NCI-H524 (cell line): Measurements from ENCODE around the gene LMF1.

ENCODE experiments used
- DNase-seq, 2 experiments: peaks; one replicate each; lab custom pipeline; 2025; lab: John Stamatoyannopoulos, UW

Gene LMF1

DNA sequence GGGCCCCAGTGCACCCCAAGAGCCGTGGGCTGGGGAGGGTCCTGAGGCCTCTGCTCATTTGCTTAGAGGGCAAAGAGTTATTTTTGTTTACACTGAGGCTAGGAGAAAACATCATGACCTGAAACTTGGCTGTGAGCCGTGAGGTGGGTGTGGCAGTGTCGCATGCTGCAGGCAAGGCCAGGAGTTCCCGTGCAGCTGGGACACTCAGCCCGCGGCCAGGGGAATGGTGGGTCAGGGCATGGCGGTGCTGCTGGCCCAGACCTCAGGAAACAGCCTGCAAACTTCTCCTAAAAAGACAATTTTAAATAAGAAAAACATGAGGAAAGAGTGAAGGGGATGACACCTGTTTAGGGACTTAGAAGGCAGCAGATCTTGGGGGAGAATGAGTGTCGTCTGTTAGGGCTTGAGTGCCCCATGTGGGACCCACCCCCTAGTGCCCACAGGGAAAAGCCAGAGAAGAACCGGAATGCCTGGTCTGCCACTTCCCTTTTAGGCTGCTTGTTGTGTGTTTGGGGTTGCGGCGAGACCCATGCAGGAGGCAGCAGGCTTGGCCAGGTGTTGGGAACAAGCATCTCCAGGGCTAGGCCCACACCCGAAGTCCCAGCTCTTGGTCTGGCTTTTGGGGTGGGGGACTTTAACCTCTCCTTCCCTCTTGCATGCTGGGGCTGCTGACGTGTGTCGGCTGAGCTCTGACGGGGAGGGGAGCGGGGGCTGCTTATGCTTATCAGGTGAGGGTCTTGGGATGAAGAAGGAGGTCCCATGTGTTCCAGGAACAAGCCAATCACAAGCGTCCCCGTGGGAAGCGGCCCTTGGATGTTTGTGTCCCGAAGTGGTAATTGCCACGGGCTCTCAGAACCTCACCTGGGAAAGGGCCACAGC is 89.3 kb downstream of the LMF1 start:
- DNase-seq, result no peak

DNA sequence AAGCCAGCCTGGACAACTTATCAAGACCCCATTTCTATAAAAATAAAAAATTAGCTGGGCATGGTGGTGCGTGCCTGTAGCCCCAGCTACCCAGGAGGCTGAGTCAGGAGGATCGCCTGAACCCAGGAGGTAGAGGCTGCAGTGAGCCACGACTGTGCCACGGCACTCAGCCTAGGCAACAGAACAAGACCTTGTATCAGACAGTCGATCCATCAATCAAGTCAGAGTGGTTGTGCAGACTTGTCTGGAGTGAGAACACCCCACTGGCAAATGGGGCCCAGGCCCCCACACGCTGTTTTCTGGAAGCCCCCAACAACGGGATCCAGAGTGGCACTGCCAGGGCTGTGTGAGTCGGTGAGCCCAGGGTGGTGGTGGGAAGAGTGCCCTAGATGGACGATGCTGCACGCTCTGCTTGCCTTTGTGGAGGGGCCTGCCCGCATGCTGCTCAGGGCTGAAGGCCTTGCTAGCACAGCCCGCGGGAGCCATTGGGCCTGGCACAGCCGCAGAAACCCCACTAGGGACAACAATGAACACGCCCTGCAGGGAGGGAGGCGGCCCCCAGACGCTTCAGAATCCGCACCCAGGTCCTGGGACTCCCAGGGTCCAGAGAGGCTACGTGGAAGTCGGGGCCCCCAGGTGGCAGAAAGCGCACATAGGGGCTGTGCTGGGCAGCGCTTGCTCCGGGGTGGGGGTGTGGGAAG is 90.2 kb downstream of the LMF1 start:
- DNase-seq, result no peak

DNA sequence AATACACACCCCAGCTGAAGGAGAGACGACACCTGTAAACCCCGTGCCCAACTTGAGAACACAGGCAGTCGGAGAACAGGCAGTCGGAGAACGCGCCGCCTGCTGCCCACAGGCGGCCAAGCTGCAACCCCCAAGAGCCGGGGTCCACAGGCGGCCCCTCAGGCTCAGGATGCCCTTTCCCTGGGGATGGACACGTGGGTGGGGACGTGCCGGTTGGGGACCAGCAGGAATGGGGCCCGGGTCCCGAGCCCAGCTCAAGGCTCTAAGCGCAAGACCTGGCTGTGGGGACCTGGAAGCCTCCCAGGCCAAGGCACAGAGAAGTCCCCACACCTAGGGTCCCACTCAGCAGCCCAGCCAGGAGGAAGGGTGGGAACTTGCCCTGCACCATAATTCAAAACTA is 90.8 kb downstream of the LMF1 start:
- DNase-seq, result no peak

DNA sequence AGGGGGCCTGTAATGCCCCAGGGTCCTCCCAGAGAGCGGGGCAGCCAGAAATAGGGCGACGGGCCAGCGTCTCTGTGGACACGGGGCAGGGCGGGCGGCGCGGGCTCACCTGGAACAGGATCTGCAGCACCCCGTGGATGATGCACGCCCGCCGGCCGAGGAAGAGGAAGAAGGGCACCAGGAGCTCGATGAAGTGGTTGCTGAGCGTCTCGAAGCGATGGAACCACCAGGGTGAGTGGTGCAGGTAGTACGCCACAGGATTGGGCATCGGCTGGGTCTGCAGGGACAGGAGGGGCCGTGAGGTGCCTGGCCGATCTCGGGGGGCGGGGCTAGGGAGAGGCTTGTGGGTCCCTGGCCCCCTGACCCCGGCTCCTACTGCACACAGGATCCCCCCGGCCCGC is 91.3 kb downstream of the LMF1 start:
- no peak for DNase-seq

DNA sequence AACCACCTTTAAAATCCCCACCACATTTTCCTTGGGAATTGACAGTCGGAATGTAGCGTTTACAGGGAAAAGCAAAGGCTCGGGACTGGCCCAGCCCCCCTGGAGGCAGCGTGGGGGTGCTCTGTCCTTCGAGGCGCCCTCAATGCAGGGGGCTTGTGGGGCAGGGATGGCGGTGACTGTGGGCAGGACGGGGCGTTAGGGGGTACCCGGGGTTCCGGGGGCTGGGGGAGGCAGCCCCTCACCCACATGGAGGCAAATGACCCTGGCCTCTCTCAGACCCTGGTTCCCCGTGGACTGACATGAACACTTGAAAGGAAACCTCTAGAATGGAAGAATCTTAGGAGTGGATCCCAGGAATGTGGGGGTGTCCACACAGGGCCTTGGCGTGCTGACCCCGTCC is 91.9 kb downstream of the LMF1 start:
- DNase-seq, result no peak

DNA sequence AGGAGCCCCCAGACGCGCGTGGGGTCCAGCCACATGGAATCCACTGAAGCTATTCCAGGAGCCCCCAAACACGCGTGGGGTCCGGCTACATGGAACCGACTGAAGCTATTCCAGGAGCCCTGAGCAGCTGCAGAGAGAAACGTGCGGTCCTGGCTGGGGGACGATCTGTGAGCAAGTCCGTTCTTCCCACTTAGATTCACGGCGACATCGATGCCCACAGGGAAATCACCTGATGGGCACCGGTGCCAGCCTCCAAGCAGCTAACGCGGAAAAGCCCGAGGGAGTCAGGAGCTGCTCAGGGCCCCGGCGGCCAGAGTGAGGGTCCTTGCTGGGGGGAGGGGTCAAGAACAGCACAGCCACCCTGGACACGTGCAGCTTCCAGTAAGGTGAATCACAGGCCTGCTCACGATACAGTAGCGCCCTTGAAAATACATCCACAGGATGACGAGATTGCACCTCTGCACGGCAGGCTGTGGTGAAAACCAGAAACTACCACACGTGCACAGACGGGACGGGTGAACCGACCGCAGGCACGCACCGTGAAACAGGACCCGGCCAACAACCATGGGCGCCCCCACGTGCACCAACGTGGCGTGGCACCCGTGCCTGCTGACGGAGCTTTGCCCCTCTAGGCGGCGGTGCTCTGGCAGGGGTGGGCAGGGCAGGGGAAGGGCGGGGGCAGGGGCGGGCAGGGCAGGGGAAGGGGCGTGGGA is 92.6 kb downstream of the LMF1 start:
- DNase-seq, result peak; percentile 17 to 65

DNA sequence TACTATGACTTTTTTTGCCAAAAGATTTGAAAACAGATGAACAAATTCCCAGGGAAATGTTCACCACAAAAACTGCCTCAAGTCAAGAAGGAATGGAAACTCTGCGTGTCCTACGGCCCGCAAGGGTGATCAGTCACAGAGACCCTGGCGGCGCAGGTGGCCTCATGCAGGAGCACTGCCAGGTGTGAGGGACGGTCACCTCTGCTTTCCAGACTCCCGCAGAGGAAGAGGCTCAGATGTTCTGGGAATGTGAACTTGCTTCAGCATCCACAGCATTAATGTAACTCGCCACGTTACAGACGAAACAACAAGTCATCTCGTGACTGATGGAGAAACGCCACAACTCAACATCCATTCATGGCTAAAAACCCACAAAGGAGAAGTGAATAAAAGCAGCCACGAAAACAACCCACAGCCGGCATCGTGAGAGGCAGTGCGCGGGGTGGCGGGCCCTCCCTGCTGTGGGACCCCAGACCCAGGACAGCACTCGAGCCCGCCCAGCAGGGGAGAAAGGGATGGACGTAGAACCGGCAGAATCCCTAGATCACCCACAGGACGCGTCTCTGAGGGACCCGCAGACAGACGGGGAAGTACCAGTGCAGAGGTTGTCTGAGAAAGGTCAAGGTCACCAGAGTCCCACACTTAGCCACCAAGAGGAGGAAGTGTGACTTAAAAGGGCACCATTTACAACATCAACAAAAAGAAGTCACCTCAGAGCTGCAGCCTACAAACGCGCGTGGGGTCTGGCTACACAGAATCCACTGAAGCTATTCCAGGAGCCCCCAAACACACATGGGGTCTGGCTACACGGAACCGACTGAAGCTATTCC is 93.3 kb downstream of the LMF1 start:
- DNase-seq, result no peak

DNA sequence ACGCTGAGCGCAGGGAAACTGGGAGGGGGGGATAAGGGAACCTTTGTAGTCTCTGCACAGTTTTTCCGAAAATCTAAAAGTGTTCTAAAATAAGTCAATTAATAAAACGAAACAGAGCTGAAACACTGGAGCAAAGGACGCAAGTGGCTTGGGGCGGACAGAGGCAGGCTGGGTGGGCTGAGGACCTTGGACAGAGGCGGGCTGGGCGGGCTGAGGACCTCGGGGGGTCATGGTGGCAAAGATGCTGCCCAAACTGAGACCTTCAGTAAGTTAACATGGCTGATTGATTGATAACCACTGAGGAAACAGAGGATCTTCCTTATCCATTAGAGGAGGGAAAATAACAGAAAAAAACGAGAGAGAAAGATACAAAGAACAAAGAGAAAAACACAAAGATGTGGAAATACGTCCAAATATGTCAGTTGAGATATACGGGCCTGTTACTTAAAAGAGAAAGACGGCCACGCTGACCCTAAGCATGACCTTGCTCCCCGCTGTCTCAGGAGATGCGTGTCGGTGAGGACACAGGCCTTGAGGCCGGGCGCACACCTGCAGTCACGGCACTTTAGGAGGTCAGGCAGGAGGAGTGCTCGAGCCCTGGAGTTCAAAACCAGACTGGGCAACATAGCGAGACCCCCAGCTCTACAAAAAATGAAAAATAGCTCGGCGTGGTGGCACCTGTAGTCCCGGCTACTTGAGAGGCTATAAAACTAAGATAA is 94.1 kb downstream of the LMF1 start:
- no peak for DNase-seq

DNA sequence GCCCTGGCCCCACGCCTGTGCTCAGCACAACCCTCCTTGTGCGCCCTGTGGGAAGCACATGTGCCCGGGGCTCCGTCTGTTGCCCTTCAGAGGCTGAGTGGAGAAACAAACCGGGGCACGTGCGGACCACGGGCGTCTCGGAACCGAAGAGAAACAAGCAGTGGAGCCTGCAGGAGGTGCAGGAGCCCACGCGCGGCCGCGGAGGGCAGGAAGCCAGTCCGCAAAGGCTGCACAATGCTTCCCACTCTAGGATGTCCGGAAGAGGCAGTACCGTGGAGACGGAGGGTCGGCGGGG is 94.8 kb downstream of the LMF1 start:
- DNase-seq, result no peak

DNA sequence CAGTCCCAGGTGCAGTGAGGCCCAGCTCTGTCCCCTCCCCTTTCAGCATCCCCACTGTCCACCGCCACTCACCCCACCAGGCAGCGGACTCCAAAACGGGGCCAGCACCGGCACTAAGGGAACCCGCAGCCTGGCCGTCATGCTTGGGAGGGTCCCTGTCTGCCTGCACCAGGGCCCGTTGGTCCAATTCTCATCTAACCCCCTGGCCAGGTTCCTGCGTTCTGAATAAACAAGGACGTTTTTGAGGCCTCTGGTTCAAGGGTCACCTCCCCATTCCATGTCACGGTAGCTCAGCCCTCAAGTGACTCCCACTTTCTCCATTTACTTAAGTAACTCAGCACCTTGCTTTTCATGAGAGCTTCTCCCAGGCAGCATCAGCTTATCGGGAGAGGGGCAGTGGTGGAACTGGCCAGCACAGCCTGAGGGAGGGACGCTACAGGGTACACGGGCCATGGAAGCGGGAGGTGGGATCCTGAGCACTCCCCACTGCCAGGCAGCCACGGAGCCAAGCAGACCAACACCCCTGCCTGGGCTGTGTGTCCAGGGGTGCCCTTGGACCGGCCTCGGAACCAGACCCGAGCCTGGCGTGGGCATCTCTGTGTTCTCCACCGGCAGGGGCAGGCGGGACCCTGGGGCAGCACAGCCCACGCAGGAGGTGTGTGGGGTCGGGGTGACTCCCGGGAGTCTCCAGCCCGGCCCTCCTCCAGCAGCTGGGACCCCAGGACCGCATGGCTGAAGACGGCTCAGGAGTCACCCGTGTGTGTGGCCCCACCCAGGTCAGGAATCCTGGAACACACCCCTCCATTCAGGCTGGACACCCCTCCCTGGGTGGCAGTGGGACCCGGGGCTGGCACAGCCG is 95.4 kb downstream of the LMF1 start:
- no peak for DNase-seq

DNA sequence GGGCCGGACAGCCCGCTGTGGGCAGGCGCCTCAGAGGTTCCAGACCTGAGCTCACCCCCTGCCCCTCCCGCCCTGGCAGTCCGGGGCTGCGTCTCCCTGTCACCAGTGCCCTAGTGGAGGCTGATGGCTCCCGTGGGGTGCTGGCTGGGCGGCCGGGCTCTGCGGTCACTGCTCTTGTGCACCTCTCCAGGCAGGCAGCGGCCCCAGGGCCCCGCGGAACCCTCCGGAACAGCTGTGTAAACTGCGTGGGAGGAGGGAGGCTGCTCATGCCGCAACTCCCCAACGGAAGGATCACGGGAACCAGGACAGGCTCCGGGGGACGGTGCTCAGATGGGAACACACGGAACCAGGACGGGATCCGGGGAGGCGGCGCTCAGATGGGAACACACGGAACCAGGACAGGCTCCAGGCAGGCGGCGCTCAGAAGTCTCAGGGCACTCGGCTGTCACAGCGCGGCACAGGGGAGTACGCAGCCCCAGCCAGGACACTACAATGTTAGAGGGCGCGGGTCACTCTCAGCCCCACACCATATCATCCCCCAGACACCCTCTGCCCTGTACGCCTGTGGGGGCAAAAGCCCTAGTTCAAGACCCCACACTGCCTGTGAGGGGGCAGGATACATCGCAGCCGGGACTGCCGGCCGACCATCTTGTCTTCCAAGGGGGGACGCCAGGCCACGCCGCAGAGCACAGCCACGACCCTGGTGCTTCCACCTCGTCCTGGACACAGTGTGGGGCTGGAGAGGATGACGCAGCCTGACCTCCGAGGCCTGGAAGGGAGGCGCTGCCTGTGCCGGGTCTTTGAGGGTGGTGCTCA is 96.2 kb downstream of the LMF1 start:
- DNase-seq, result no peak

DNA sequence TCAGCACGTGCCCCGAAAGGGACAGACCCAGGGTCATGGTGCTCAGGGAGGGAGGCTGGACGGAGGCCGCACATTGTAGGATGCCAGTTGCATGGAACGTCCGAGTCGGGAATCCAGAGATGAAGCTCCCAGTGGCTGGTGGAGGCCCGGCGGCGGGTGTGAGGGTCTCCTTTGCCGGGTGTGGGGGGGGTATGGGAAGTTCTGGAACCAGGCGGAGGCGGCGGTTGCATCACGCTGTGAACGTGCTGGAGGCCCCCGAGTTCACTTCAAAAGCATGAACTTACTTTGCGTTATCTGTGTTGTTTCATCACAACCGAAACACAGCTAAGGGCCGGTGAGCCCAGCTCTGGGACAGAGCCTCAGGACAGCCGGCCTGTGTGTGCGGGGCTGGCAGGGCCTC is 96.9 kb downstream of the LMF1 start:
- no peak for DNase-seq

DNA sequence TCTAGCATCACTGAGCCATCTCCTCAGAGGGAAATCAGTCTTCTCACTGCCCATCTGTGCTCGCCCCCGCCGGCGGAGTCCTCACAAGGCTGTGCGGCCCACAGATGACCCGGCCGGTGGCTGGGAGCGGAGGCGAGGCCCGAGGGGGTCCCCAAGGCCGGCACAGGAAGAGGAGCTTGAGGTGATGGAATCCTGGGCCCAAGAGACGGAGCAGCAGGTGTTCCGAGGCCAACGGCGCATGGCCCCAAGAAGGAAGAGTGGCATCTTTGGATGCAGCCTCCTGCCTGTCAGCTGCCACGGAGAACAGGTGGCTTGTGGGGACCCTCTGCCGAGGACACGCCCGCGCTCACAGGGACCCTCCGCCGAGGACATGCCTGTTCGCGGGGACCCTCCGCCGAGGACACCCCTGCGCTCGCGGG is 97.5 kb downstream of the LMF1 start:
- DNase-seq, result no peak

DNA sequence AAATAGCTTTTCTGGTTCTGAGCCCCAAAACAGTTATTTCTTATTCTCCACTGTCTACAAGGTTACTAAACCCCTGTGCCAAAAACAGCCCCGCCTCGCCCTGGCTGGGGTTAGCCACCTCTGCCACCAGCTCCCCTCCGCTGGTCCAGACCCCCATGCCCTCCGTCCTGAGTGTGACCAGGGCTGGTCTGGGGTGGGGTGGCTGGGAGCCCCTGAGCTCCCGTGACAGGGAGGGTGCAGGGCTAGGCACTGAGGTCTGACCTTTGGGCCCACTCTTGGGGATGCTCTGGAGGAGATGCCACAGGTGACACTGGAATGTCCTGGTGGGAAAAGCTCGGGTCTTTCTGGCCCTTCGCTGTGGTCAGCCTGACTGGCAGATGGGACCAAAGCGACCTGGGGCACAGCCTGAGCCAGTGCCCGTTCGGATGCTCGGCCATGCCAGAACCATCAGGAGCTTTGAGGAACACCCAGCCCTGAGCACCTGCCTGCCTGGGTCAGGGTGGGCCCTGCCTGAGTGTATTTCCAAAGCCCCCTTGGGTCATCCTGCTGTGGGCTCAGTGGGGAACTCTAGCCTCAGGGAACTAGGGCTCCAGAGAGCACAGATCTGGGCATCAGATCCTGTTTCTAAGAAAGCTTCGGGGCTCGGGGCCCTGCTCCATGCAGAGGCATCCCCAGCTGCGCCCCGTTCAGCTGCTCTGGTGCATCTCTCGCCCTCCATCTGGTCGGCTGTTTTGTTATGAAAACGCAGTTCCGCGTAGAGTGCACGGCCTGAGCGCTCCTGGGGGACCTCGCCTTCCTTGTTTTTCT is 98.1 kb downstream of the LMF1 start:
- no peak for DNase-seq

DNA sequence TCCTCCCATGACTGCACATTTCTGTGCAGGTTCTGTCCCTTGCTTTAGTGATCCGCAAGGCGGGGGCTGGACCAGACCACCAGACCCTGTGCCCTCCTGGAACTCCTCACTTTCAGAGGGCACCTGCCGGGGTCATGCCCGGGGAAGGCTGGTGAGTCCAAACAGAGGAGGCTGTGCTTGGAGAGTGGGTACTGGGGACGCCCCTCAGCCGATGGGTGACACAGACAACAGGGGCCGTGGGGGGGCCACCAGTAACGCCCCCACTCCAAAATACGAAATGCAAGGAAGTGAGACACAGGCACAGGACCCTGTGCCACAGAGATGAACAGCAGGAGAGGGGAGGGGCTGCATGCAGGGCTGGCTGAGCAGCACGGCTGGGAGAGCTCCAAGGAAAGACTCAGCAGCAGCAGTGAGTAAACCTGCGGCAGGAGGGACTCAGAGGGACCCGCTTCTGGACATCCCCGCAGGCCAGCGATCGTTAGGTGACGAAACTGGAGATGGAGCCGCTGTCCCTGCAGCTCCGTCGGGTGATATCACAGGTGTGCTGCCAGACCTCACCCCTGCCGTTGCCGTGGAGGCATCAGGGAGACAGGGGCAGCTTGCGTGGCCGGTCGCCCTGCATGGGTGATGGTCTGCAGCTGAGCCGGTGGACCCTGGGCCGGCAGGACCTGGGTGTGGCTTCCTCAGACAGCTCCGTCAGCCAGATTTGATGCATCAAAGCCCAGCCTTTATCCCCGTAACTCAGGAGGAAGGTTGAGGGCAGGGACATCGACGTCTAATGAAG is 99.0 kb downstream of the LMF1 start:
- no peak for DNase-seq

DNA sequence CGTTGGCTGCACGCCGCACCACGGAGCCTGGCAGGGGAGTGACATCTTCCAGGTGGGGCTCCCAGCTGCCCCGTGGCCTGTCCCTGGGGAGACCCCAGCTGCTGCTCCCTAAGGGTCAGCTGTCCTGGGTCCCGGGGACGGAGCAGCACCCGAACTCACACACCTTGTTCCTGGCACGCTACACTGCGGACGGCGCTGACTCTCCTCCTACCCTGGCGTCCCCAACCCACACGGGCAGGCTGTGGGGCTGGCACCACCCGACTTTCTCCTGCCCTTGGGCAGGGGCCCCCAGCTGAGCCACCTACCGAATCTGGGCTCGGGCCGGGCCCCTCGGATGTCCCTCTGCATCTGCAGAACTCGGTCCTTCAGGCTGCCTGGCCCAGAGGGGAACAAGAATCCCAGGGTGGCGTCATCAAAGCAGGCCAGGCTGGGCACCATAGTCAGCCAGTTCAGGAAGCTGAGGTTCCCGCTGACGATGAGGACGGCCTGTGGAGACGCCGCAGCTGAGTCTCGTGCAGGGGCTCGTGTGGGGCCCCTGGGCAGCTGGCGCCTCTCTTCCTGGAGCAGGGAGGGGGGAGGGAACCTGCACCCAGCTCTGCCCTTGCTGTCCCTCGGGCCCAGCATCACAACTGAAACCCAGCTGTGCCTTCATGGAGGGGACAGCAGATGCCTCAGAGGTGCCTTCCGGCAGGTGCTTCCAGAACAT is 99.8 kb downstream of the LMF1 start:
- DNase-seq, result no peak
